ENCODE measurements around the gene CD247.

- TF ChIP-seq ZNF274 (IDR thresholded peaks at IDR 0.05; ENCODE audit: low read depth, low read length): no peak
- no peak for TF ChIP-seq SUZ12 (IDR thresholded peaks at IDR 0.05; ENCODE audit: extremely low read depth, insufficient read depth, insufficient read length)
- no peak for TF ChIP-seq YY1 (IDR thresholded peaks at IDR 0.05; ENCODE audit: insufficient read depth, insufficient read length)
Observed at GRCh38 chr1:167510881-167511280, 7.4 kb downstream of the CD247 start.
